SK-N-SH (cell line): Measurements from ENCODE around the gene ACAT2. TPM values are rescaled to one million over a fixed set of nuclear protein-coding genes. Genes with fewer than 3 reads are reported as not detected.

Experiments
- CTCF ChIA-PET: fragments of 300-600, 350-600 bp; formaldehyde crosslinking; extraction: SDS; loops from one replicate; lab custom pipeline; 2021; lab: Yijun Ruan, JAX
- POLR2A ChIA-PET: fragments of 350-600 bp; sonication (Branson Sonifier 250); formaldehyde crosslinking; extraction: SDS; loops from one replicate; lab custom pipeline; 2020; ENCODE audit warnings: antibody characterized with exemption, inconsistent platforms; lab: Yijun Ruan, JAX
- DNase-seq: peaks from one replicate; pipeline ENCODE4 v3.0.0; 2012
- H2AFZ ChIP-seq: fragments of 200-600 bp; sonication (generic); 2 replicates; pipeline ENCODE4 v1.8.1; 2016; ENCODE audit warnings: antibody characterized with exemption, mild to moderate bottlenecking, low read depth
- H3F3A ChIP-seq: fragments of 200-600 bp; sonication (generic); replicated peaks from 2 replicates; pipeline ENCODE3; 2016; ENCODE audit warnings: antibody characterized with exemption, mild to moderate bottlenecking; ENCODE audit not compliant: insufficient read depth
- H3K27ac ChIP-seq, 2 experiments: fragments of 200-500 bp in 1 of 2; fragments of 200-600 bp in 1 of 2; sonication (Bioruptor generic) in 1 of 2; sonication (generic), shearing (Covaris generic) in 1 of 2; 2 replicates each; pipeline versions ENCODE4 v1.5.1 to v1.6.1; 2014 to 2016; ENCODE audit warnings: low read depth in 2 of 2, inconsistent platforms in 1 of 2, low read length in 1 of 2, mild to moderate bottlenecking in 1 of 2, mixed read lengths in 1 of 2
- H3K27me3 ChIP-seq: fragments of 200-600 bp; sonication (generic), shearing (Covaris generic); 2 replicates; pipeline ENCODE4 v1.6.1; 2016; ENCODE audit warnings: mixed run types; ENCODE audit not compliant: insufficient read depth
- H3K36me3 ChIP-seq, 2 experiments: fragments of 200-500 bp in 1 of 2; fragments of 200-600 bp in 1 of 2; sonication (Bioruptor generic) in 1 of 2; sonication (generic) in 1 of 2; replicated peaks in 1 of 2; 2 replicates each; pipeline versions ENCODE3 to v1.5.1; 2014 to 2016; ENCODE audit warnings: low read length in 1 of 2, mild to moderate bottlenecking in 1 of 2; ENCODE audit not compliant: insufficient read depth in 2 of 2, control insufficient read depth in 1 of 2
- H3K4me1 ChIP-seq, 2 experiments: fragments of 200-500 bp in 1 of 2; fragments of 200-600 bp in 1 of 2; sonication (Bioruptor generic) in 1 of 2; sonication (generic), shearing (Covaris generic) in 1 of 2; 2 replicates each; pipeline versions ENCODE4 v1.5.1 to v1.6.1; 2014 to 2016; ENCODE audit warnings: low read depth in 1 of 2, low read length in 1 of 2, mixed run types in 1 of 2; ENCODE audit not compliant: insufficient read depth in 2 of 2, control insufficient read depth in 1 of 2
- H3K4me2 ChIP-seq: fragments of 200-600 bp; sonication (generic), shearing (Covaris generic); 2 replicates; pipeline ENCODE4 v1.6.1; 2017; ENCODE audit warnings: mixed run types
- H3K4me3 ChIP-seq, 2 experiments: fragments of 200-500 bp in 1 of 2; fragments of 200-600 bp in 1 of 2; sonication (Bioruptor generic) in 1 of 2; sonication (generic), shearing (Covaris generic) in 1 of 2; 2 replicates each; pipeline versions ENCODE4 v1.5.1 to v1.8.1; 2014 to 2016; ENCODE audit warnings: low read depth in 2 of 2, inconsistent platforms in 1 of 2, low read length in 1 of 2, mild to moderate bottlenecking in 1 of 2, mixed read lengths in 1 of 2, moderate library complexity in 1 of 2
- H3K79me2 ChIP-seq: fragments of 200-600 bp; sonication (generic); 2 replicates; pipeline ENCODE4 v1.8.1; 2017; ENCODE audit warnings: mild to moderate bottlenecking; ENCODE audit not compliant: insufficient read depth
- H3K9ac ChIP-seq: fragments of 200-600 bp; sonication (generic); 2 replicates; pipeline ENCODE4 v1.6.1; 2017; ENCODE audit warnings: mixed run types
- H3K9me2 ChIP-seq: fragments of 200-600 bp; sonication (generic); 2 replicates; pipeline ENCODE4 v1.6.1; 2017; ENCODE audit warnings: mixed run types
- H3K9me3 ChIP-seq: fragments of 200-600 bp; sonication (generic); 2 replicates; pipeline ENCODE4 v1.6.1; 2017; ENCODE audit warnings: mixed run types, mild to moderate bottlenecking, moderate library complexity
- H4K20me1 ChIP-seq: fragments of 200-600 bp; sonication (generic); 2 replicates; pipeline ENCODE4 v1.6.1; 2017; ENCODE audit warnings: mild to moderate bottlenecking, mixed run types; ENCODE audit not compliant: insufficient read depth
- CTCF ChIP-seq: fragments of 200-600 bp; sonication (generic); IDR thresholded peaks from 2 replicates; pipeline ENCODE4 v1.6.1; 2017; ENCODE audit warnings: antibody characterized with exemption, mild to moderate bottlenecking, moderate library complexity
- ELF1 ChIP-seq: IDR thresholded peaks from 2 replicates; pipeline ENCODE4 v1.4.0; 2012
- EZH2phosphoT487 ChIP-seq: fragments of 200-600 bp; sonication (generic); IDR thresholded peaks from 2 replicates; pipeline ENCODE4 v1.6.1; 2017; ENCODE audit warnings: low read depth, mixed run types, mild to moderate bottlenecking, antibody characterized with exemption, moderate library complexity, borderline replicate concordance
- GATA2 ChIP-seq: sonication (generic); formaldehyde crosslinking; IDR thresholded peaks from 2 replicates; pipeline ENCODE4 v1.5.0; 2020; ENCODE audit warnings: mild to moderate bottlenecking, missing genetic modification reagents
- MEF2A ChIP-seq: IDR thresholded peaks from 2 replicates; pipeline ENCODE4 v1.4.0; 2012; ENCODE audit warnings: low read depth, borderline replicate concordance
- MXI1 ChIP-seq: IDR thresholded peaks from 2 replicates; pipeline ENCODE4 v1.6.1; 2012; ENCODE audit warnings: mild to moderate bottlenecking, low read depth, low read length, improper control_type of control experiment
- NFIC ChIP-seq: IDR thresholded peaks from 2 replicates; pipeline ENCODE4 v1.4.0; 2012; ENCODE audit warnings: borderline replicate concordance
- PBX3 ChIP-seq: IDR thresholded peaks from 2 replicates; pipeline ENCODE4; 2012
- RAD21 ChIP-seq: IDR thresholded peaks from 2 replicates; pipeline ENCODE4 v1.6.1; 2012; ENCODE audit warnings: mild to moderate bottlenecking, low read length
- REST ChIP-seq: IDR thresholded peaks from 2 replicates; pipeline ENCODE4 v1.6.1; 2012; ENCODE audit warnings: mild to moderate bottlenecking, low read depth, low read length, moderate library complexity
- RXRA ChIP-seq: IDR thresholded peaks from 2 replicates; pipeline ENCODE4 v1.4.0; 2012; ENCODE audit warnings: low read depth, mild to moderate bottlenecking, borderline replicate concordance
- SIN3A ChIP-seq: IDR thresholded peaks from 2 replicates; pipeline ENCODE4 v1.6.1; 2012; ENCODE audit warnings: low read depth, mild to moderate bottlenecking, low read length, moderate library complexity, borderline replicate concordance
- TEAD4 ChIP-seq: IDR thresholded peaks from 2 replicates; pipeline ENCODE4 v1.4.0; 2012; ENCODE audit warnings: mild to moderate bottlenecking, borderline replicate concordance; ENCODE audit not compliant: insufficient read depth
- USF1 ChIP-seq: IDR thresholded peaks from 2 replicates; pipeline ENCODE4 v1.4.0; 2012; ENCODE audit warnings: low read depth, borderline replicate concordance
- YY1 ChIP-seq: IDR thresholded peaks from 2 replicates; pipeline ENCODE4 v1.4.0; 2012; ENCODE audit warnings: low read depth, mild to moderate bottlenecking
- WGBS: methylation state at CpG from one replicate; pipeline ENCODE4 v1.1.6; 2017; ENCODE audit warnings: low lambda C conversion rate; 5-methylcytosine and 5-hydroxymethylcytosine counted together
- polyA plus RNA-seq, 3 experiments: library from polyadenylated mRNA; depleted of rRNA; stranded (reverse); fragments of >200 nt; gene quantifications; 2 replicates each; pipeline ENCODE4 v1.2.3, GENCODE V29; 2012

ACAT2 gene
- polyA plus RNA-seq, 1 of the 3 experiments (the other 2 are of a cell fraction): 13.1 TPM

- no peaks in the 10 kb centered on the region for H4K20me1 ChIP-seq
- no peaks in the 10 kb centered on the region for H3K27me3 ChIP-seq
- no peak overlapping the region for H3K4me3 ChIP-seq
- no peaks in the 10 kb centered on the region for H3F3A ChIP-seq
- H3K36me3 ChIP-seq: no peaks in the 10 kb centered on the region
- no peaks in the 10 kb centered on the region for H3K79me2 ChIP-seq
- H3K27ac ChIP-seq: no peak overlapping the region
- WGBS: 76% methylated on average over 13 of the region's 13 CpGs
- no peaks in the 10 kb centered on the region for H3K4me1 ChIP-seq
- no peak for DNase-seq
- no peak for TF ChIP-seq NFIC
- no peak for TF ChIP-seq MXI1
- ChIA-PET POLR2A (no interaction called here), CTCF (interaction anchor here (0.6 kb wide), 1 partner anchor 14 kb away, joined by 3 read pairs; no protein-coding TSS in a partner anchor)
- H2AFZ ChIP-seq: no peak overlapping the region
- no peaks in the 10 kb centered on the region for H3K9me2 ChIP-seq
- no peak overlapping the region for H3K9ac ChIP-seq
- H3K9me3 ChIP-seq: no peaks in the 10 kb centered on the region
- no peak overlapping the region for H3K4me2 ChIP-seq
These were observed 64.2 kb downstream of the ACAT2 start for GRCh38 chr6:159826004-159826403.

- Histone ChIP-seq H3K27ac (no peak overlapping the region), H3K4me2 (no peak overlapping the region), H3K9me2 (no peaks in the 10 kb centered on the region), H3K36me3 (no peaks in the 10 kb centered on the region), H3K4me1 (no peaks in the 10 kb centered on the region), H3K4me3 (no peak overlapping the region), H3K79me2 (no peaks in the 10 kb centered on the region), H3K9me3 (no peaks in the 10 kb centered on the region), H3K27me3 (no peaks in the 10 kb centered on the region), H3K9ac (no peak overlapping the region), H2AFZ (no peak overlapping the region), H3F3A (no peaks in the 10 kb centered on the region), H4K20me1 (no peaks in the 10 kb centered on the region)
- TF ChIP-seq MEF2A (no peak), REST (no peak), GATA2 (CRISPR knock-in tag) (no peak), MXI1 (no peak), CTCF (no peak), ELF1 (no peak), YY1 (no peak), SIN3A (no peak), RAD21 (no peak), USF1 (no peak), RXRA (no peak), TEAD4 (no peak), PBX3 (no peak), EZH2phosphoT487 (no peak)
- WGBS: 83% methylated on average over 16 of the region's 16 CpGs
- ChIA-PET CTCF (interaction anchor here (0.7 kb wide), 1 partner anchor 10 kb away, joined by 3 read pairs; no protein-coding TSS in a partner anchor), POLR2A (no interaction called here)
- DNase-seq: no peak
These were observed 65.3 kb downstream of the ACAT2 start for GRCh38 chr6:159826968-159827647.
